AG09309 (cell line): ENCODE data around the gene RBP2.
A peak's percentile ranks its signal among the peaks of the same experiment; 100 is the strongest.

Experiments
- DNase-seq: peaks from one replicate; pipeline ENCODE4 v3.0.0-alpha.2; 2010; ENCODE audit warnings: low read depth
- H3K4me3 ChIP-seq: 2 replicates; pipeline ENCODE4 v1.5.1; 2011; ENCODE audit warnings: mild to moderate bottlenecking, low read depth, low read length, moderate library complexity; ENCODE audit not compliant: control insufficient read depth
- CTCF ChIP-seq: IDR thresholded peaks from 2 replicates; pipeline ENCODE4 v1.5.1; 2011; ENCODE audit warnings: mild to moderate bottlenecking, low read depth, low read length, inconsistent platforms; ENCODE audit not compliant: insufficient read depth, control insufficient read depth; ENCODE audit errors: missing control alignments

Gene RBP2

GRCh38 chr3:139440639-139441556 lies 35.4 kb downstream of the RBP2 start:
- H3K4me3 ChIP-seq = no peak overlapping the region
- TF ChIP-seq CTCF = no peak
- DNase-seq = no peak

GRCh38 chr3:139439278-139439677 lies 37.0 kb downstream of the RBP2 start:
- TF ChIP-seq CTCF = no peak
- DNase-seq = no peak
- no peak overlapping the region for H3K4me3 ChIP-seq

- peak; percentile 31 for DNase-seq
- H3K4me3 ChIP-seq = no peak overlapping the region
- no peak for TF ChIP-seq CTCF
These were observed 41.5 kb downstream of the RBP2 start for GRCh38 chr3:139434764-139435307.

- no peak for DNase-seq
- no peak overlapping the region for H3K4me3 ChIP-seq
- TF ChIP-seq CTCF = no peak
These were observed 42.1 kb downstream of the RBP2 start for GRCh38 chr3:139434228-139434627.

- no peak overlapping the region for H3K4me3 ChIP-seq
- no peak for TF ChIP-seq CTCF
- no peak for DNase-seq
These were observed 43.2 kb downstream of the RBP2 start for GRCh38 chr3:139433089-139433488.

- no peak for DNase-seq
- TF ChIP-seq CTCF = no peak
These were observed 45.8 kb downstream of the RBP2 start for GRCh38 chr3:139430493-139430892.

More at GRCh38 chr3:139430493-139430892, 45.8 kb downstream of the RBP2 start:
- H3K4me3 ChIP-seq = no peak overlapping the region
